PC-9 (cell line): ENCODE measurements around the gene ETS2.

ENCODE experiments used
- EZH2 ChIP-seq: fragments of 200-600 bp; sonication (generic); IDR thresholded peaks from 2 replicates; pipeline ENCODE4 v1.8.0; 2017; ENCODE audit warnings: antibody characterized with exemption, low read depth
- TF ChIP-seq, protein P1 (sequence below): fragments of 200-600 bp; sonication (generic); conservative IDR thresholded peaks from 2 replicates; pipeline ENCODE4 v1.6.1; 2017; ENCODE audit warnings: mixed run types, antibody characterized with exemption, mild to moderate bottlenecking, moderate library complexity

DNA sequence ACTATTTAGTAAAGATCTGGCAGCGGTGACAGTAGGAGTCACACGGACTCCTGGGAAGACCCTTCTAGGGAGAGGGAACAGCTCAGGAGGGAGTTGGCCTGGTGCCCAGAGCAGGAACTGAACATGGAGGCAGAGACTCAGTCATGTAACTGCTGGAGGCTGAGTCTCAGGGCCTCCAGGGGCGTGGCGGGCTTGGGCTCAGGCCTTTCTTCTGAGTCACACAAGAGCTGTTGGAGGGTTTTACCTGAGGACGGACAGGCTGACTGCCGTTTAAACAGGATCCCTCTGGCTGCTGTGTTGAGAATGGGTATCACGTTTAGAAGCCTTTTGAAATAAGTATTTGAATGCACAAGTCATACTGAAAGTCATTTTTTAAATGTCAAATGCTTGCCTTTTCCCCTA is 7.2 kb upstream of the ETS2 start:
- TF ChIP-seq, protein P1, sequence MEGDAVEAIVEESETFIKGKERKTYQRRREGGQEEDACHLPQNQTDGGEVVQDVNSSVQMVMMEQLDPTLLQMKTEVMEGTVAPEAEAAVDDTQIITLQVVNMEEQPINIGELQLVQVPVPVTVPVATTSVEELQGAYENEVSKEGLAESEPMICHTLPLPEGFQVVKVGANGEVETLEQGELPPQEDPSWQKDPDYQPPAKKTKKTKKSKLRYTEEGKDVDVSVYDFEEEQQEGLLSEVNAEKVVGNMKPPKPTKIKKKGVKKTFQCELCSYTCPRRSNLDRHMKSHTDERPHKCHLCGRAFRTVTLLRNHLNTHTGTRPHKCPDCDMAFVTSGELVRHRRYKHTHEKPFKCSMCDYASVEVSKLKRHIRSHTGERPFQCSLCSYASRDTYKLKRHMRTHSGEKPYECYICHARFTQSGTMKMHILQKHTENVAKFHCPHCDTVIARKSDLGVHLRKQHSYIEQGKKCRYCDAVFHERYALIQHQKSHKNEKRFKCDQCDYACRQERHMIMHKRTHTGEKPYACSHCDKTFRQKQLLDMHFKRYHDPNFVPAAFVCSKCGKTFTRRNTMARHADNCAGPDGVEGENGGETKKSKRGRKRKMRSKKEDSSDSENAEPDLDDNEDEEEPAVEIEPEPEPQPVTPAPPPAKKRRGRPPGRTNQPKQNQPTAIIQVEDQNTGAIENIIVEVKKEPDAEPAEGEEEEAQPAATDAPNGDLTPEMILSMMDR = no peak
- no peak for TF ChIP-seq EZH2
